ENCODE data around the gene TMEM72.

The TMEM72 gene

DNA sequence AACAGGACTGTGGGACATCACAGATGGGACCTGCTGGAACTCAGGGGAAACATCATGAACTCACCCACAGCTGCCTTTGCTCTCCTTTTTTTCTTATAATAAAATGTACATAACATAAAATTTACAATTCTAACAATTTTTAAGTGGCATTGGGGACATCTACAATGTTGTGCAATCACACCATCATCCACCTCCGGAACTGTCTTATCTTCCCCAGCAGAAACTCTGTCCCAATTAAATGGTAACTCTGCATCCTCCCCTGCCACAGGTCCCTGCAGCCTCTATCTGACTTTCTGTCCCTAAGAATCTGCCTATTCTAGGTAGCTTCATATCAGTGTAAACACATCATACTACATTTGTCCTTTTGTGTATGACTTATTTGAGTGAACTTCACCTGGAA is 19.4 kb upstream of the TMEM72 start:
- Histone ChIP-seq H3K36me3 (ENCODE audit: low read length) (no peaks in the 10 kb centered on the region), H4K20me1 (ENCODE audit: low read depth, low read length) (no peaks in the 10 kb centered on the region), H2AFZ (ENCODE audit: low read depth, low read length, severe bottlenecking) (no peak overlapping the region), H3K9me2 (replicated peaks; ENCODE audit: insufficient read depth, low read length) (no peaks in the 10 kb centered on the region), H3K27me3 (ENCODE audit: low read length) (no peaks in the 10 kb centered on the region), H3K9ac (ENCODE audit: low read length) (no peak overlapping the region), H3K9me3 (ENCODE audit: insufficient read depth, low read length) (no peaks in the 10 kb centered on the region), H3K27ac (ENCODE audit: low read depth, low read length) (no peak overlapping the region), H3K4me3 (ENCODE audit: insufficient read depth, low read length, poor library complexity, severe bottlenecking) (no peak overlapping the region), H3F3A (ENCODE audit: insufficient read depth) (no peaks in the 10 kb centered on the region), H3K4me2 (ENCODE audit: low read depth, low read length, poor library complexity, severe bottlenecking) (no peak overlapping the region), H3K79me2 (ENCODE audit: insufficient read depth, low read length) (no peaks in the 10 kb centered on the region)
- TF ChIP-seq, protein P1, sequence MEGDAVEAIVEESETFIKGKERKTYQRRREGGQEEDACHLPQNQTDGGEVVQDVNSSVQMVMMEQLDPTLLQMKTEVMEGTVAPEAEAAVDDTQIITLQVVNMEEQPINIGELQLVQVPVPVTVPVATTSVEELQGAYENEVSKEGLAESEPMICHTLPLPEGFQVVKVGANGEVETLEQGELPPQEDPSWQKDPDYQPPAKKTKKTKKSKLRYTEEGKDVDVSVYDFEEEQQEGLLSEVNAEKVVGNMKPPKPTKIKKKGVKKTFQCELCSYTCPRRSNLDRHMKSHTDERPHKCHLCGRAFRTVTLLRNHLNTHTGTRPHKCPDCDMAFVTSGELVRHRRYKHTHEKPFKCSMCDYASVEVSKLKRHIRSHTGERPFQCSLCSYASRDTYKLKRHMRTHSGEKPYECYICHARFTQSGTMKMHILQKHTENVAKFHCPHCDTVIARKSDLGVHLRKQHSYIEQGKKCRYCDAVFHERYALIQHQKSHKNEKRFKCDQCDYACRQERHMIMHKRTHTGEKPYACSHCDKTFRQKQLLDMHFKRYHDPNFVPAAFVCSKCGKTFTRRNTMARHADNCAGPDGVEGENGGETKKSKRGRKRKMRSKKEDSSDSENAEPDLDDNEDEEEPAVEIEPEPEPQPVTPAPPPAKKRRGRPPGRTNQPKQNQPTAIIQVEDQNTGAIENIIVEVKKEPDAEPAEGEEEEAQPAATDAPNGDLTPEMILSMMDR (IDR thresholded peaks at IDR 0.05; ENCODE audit: insufficient read depth, low read length, poor library complexity, severe bottlenecking), result no peak
- no peak for TF ChIP-seq EZH2phosphoT487 (conservative IDR thresholded peaks at IDR 0.05; ENCODE audit: low read length)

DNA sequence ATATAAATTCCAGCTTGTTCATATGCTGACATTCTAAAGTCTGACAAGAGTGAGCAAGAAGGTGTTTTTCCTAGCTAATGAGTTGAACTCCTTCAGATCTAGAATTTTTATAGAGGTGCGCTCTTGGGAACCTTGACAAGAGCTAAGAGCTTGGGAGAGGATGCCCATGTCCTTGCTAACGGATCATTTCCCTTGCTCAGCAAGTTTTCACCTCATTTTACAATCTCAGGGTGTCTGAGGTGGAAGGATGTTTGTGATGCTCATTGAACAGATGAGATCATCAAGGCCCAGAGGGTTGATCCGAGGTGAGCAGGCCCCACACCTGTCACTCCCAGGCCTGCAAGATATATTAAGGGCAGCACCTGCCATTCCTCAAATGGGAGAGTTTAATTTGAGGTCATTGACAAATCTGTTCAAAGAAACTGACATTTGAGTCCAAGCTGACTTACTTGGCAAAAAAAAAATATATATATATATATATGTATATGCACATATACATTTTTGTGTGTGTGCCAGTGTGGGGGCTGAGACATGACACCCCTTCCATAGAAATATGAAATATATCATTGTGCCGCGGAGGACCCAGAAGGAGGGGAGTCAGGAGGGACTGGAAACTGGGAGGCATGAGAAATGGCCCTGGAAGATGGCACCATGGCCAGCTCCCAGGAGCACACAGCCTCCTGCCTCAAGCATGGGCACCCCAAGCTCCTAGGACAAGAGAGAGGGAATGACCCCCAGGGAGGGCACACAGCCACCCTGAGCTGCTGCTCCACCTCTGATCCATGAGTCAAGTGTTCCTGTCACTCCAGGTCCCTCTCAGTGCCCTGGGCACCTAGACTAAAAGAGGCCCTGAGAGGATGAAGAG is 17.3 kb upstream of the TMEM72 start:
- TF ChIP-seq, protein P1 (IDR thresholded peaks at IDR 0.05; ENCODE audit: insufficient read depth, low read length, poor library complexity, severe bottlenecking), result no peak
- TF ChIP-seq EZH2phosphoT487 (conservative IDR thresholded peaks at IDR 0.05; ENCODE audit: low read length), result no peak
- no peaks in the 10 kb centered on the region for H3K9me2 ChIP-seq (replicated peaks; ENCODE audit: insufficient read depth, low read length)
- no peak overlapping the region for H3K9ac ChIP-seq (ENCODE audit: low read length)
- H3F3A ChIP-seq (ENCODE audit: insufficient read depth), result no peaks in the 10 kb centered on the region
- H3K27ac ChIP-seq (ENCODE audit: low read depth, low read length), result no peak overlapping the region
- no peak overlapping the region for H2AFZ ChIP-seq (ENCODE audit: low read depth, low read length, severe bottlenecking)
- no peaks in the 10 kb centered on the region for H3K9me3 ChIP-seq (ENCODE audit: insufficient read depth, low read length)
- no peaks in the 10 kb centered on the region for H3K27me3 ChIP-seq (ENCODE audit: low read length)
- no peak overlapping the region for H3K4me3 ChIP-seq (ENCODE audit: insufficient read depth, low read length, poor library complexity, severe bottlenecking)
- H3K4me2 ChIP-seq (ENCODE audit: low read depth, low read length, poor library complexity, severe bottlenecking), result no peak overlapping the region
- H3K36me3 ChIP-seq (ENCODE audit: low read length), result no peaks in the 10 kb centered on the region
- H3K79me2 ChIP-seq (ENCODE audit: insufficient read depth, low read length), result no peaks in the 10 kb centered on the region
- H4K20me1 ChIP-seq (ENCODE audit: low read depth, low read length), result no peaks in the 10 kb centered on the region

DNA sequence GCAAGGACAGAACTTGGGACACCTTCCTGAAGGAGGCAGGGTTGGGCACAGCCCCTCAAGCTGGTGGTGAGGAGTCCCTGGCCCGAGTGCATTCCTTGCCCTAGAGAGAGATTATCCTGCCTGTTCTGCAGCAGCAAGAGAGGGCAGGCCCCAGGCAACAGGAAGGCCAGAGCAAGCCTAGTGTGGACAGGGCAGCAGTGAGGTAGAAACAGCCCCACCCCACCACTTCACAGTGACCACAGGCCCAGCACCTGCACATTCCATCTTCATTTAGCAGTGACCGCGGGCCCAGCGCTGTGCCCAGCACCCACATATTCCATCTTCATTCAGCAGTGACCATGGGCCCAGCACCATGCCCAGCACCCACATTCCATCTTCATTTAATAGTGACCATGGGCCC is 16.4 kb upstream of the TMEM72 start:
- no peak overlapping the region for H3K9ac ChIP-seq (ENCODE audit: low read length)
- no peak overlapping the region for H3K27ac ChIP-seq (ENCODE audit: low read depth, low read length)
- no peaks in the 10 kb centered on the region for H3K9me2 ChIP-seq (replicated peaks; ENCODE audit: insufficient read depth, low read length)
- no peaks in the 10 kb centered on the region for H3F3A ChIP-seq (ENCODE audit: insufficient read depth)
- H3K4me2 ChIP-seq (ENCODE audit: low read depth, low read length, poor library complexity, severe bottlenecking), result no peak overlapping the region
- no peak for TF ChIP-seq EZH2phosphoT487 (conservative IDR thresholded peaks at IDR 0.05; ENCODE audit: low read length)
- TF ChIP-seq, protein P1 (IDR thresholded peaks at IDR 0.05; ENCODE audit: insufficient read depth, low read length, poor library complexity, severe bottlenecking), result no peak
- no peaks in the 10 kb centered on the region for H3K9me3 ChIP-seq (ENCODE audit: insufficient read depth, low read length)
- no peak overlapping the region for H2AFZ ChIP-seq (ENCODE audit: low read depth, low read length, severe bottlenecking)
- H4K20me1 ChIP-seq (ENCODE audit: low read depth, low read length), result no peaks in the 10 kb centered on the region
- H3K27me3 ChIP-seq (ENCODE audit: low read length), result no peaks in the 10 kb centered on the region
- H3K36me3 ChIP-seq (ENCODE audit: low read length), result no peaks in the 10 kb centered on the region
- no peak overlapping the region for H3K4me3 ChIP-seq (ENCODE audit: insufficient read depth, low read length, poor library complexity, severe bottlenecking)
- H3K79me2 ChIP-seq (ENCODE audit: insufficient read depth, low read length), result no peaks in the 10 kb centered on the region

All from SU-DHL-6 (cell line).